ENCODE results near the gene TBC1D22B. TPM values are rescaled to one million over a fixed set of nuclear protein-coding genes. Genes with fewer than 3 reads are reported as not detected.

Gene TBC1D22B
- total and polyA plus RNA-seq, 9 of the 15 experiments (the other 6 are each of a cell fraction or from before 2014, with no cell fraction given), result 4.8 to 24.2 (median 13.5) TPM

DNA sequence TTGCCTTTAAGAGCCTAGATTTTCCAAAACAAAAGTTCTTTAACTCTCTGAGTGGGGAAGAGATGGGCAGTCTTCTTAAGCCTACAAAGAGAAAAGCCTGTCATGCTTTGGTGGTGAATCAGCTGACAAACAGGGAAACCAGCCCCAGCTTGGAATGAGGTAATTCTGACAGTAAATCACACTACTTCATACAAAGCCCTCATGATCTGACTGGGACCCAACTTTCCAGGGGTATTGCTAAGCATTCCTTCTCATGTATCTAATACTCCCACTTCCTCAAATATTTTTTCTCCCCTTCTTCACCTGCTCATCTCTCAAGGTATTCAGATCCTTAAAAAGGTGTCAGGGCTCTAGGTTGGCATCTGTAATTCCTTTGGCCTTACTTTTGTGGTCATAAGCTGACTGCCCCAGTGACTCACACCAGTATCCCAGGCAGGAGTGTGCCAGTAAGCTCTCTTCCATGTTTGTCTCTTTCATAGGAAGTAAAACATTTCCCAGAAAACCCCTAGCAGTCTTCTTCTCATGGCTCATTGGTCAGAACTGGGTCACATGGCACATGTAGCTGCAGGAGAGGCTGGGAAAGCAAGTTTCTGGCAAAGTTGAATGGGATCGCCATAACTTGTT is 15.0 kb upstream of the TBC1D22B start (continued):
- TF ChIP-seq, protein P1, sequence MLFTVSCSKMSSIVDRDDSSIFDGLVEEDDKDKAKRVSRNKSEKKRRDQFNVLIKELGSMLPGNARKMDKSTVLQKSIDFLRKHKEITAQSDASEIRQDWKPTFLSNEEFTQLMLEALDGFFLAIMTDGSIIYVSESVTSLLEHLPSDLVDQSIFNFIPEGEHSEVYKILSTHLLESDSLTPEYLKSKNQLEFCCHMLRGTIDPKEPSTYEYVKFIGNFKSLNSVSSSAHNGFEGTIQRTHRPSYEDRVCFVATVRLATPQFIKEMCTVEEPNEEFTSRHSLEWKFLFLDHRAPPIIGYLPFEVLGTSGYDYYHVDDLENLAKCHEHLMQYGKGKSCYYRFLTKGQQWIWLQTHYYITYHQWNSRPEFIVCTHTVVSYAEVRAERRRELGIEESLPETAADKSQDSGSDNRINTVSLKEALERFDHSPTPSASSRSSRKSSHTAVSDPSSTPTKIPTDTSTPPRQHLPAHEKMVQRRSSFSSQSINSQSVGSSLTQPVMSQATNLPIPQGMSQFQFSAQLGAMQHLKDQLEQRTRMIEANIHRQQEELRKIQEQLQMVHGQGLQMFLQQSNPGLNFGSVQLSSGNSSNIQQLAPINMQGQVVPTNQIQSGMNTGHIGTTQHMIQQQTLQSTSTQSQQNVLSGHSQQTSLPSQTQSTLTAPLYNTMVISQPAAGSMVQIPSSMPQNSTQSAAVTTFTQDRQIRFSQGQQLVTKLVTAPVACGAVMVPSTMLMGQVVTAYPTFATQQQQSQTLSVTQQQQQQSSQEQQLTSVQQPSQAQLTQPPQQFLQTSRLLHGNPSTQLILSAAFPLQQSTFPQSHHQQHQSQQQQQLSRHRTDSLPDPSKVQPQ (CRISPR knock-in tag; IDR thresholded peaks at IDR 0.05; ENCODE audit: borderline replicate concordance), result 0 out of 2 replicates have a peak, but pooled peaks have one; percentile 23
- TF ChIP-seq PPARD (CRISPR knock-in tag; IDR thresholded peaks at IDR 0.05), result no peak
- peak; percentile 46 for TF ChIP-seq BRD9 (IDR thresholded peaks at IDR 0.05; ENCODE audit: low read depth, partially characterized antibody)
- TF ChIP-seq, protein P2, sequence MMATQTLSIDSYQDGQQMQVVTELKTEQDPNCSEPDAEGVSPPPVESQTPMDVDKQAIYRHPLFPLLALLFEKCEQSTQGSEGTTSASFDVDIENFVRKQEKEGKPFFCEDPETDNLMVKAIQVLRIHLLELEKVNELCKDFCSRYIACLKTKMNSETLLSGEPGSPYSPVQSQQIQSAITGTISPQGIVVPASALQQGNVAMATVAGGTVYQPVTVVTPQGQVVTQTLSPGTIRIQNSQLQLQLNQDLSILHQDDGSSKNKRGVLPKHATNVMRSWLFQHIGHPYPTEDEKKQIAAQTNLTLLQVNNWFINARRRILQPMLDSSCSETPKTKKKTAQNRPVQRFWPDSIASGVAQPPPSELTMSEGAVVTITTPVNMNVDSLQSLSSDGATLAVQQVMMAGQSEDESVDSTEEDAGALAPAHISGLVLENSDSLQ (IDR thresholded peaks at IDR 0.05), result peak; percentile 89
- TF ChIP-seq, protein P3, sequence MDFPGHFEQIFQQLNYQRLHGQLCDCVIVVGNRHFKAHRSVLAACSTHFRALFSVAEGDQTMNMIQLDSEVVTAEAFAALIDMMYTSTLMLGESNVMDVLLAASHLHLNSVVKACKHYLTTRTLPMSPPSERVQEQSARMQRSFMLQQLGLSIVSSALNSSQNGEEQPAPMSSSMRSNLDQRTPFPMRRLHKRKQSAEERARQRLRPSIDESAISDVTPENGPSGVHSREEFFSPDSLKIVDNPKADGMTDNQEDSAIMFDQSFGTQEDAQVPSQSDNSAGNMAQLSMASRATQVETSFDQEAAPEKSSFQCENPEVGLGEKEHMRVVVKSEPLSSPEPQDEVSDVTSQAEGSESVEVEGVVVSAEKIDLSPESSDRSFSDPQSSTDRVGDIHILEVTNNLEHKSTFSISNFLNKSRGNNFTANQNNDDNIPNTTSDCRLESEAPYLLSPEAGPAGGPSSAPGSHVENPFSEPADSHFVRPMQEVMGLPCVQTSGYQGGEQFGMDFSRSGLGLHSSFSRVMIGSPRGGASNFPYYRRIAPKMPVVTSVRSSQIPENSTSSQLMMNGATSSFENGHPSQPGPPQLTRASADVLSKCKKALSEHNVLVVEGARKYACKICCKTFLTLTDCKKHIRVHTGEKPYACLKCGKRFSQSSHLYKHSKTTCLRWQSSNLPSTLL (IDR thresholded peaks at IDR 0.05), result no peak
- 0 out of 2 replicates have a peak, but pooled peaks have one; percentile 22 for TF ChIP-seq CXXC5 (CRISPR knock-in tag; IDR thresholded peaks at IDR 0.05)
- TF ChIP-seq ARID1B (IDR thresholded peaks at IDR 0.05), result peak; percentile 62
- TF ChIP-seq, protein P4, sequence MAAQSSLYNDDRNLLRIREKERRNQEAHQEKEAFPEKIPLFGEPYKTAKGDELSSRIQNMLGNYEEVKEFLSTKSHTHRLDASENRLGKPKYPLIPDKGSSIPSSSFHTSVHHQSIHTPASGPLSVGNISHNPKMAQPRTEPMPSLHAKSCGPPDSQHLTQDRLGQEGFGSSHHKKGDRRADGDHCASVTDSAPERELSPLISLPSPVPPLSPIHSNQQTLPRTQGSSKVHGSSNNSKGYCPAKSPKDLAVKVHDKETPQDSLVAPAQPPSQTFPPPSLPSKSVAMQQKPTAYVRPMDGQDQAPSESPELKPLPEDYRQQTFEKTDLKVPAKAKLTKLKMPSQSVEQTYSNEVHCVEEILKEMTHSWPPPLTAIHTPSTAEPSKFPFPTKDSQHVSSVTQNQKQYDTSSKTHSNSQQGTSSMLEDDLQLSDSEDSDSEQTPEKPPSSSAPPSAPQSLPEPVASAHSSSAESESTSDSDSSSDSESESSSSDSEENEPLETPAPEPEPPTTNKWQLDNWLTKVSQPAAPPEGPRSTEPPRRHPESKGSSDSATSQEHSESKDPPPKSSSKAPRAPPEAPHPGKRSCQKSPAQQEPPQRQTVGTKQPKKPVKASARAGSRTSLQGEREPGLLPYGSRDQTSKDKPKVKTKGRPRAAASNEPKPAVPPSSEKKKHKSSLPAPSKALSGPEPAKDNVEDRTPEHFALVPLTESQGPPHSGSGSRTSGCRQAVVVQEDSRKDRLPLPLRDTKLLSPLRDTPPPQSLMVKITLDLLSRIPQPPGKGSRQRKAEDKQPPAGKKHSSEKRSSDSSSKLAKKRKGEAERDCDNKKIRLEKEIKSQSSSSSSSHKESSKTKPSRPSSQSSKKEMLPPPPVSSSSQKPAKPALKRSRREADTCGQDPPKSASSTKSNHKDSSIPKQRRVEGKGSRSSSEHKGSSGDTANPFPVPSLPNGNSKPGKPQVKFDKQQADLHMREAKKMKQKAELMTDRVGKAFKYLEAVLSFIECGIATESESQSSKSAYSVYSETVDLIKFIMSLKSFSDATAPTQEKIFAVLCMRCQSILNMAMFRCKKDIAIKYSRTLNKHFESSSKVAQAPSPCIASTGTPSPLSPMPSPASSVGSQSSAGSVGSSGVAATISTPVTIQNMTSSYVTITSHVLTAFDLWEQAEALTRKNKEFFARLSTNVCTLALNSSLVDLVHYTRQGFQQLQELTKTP (IDR thresholded peaks at IDR 0.05; ENCODE audit: low read depth in 1 of 2, partially characterized antibody in 2 of 2), result peak in 1 of 2 experiments; percentile 81
- TF ChIP-seq NFYB (IDR thresholded peaks at IDR 0.05; ENCODE audit: extremely low read depth, insufficient read length), result peak; percentile 48
- no peak for TF ChIP-seq ZNF146 (CRISPR knock-in tag; IDR thresholded peaks at IDR 0.05; ENCODE audit: unreplicated experiment)
- TF ChIP-seq MAFK (IDR thresholded peaks at IDR 0.05; ENCODE audit: low read length), result peak; percentile 4; the same call in 1 of the 2 replicates
- TF ChIP-seq SREBF1 (IDR thresholded peaks at IDR 0.05; ENCODE audit: borderline replicate concordance, low read depth, low read length), result no peak
- peak; percentile 68; the same call in 1 of the 2 replicates for TF ChIP-seq GTF2E2 (tag; IDR thresholded peaks at IDR 0.05)
- 0 out of 2 replicates have a peak, but pooled peaks have one; percentile 7 for TF ChIP-seq C11orf30 (IDR thresholded peaks at IDR 0.05; ENCODE audit: low read depth)
- TF ChIP-seq ZNF134 (CRISPR knock-in tag; conservative IDR thresholded peaks at IDR 0.05), result 0 out of 2 replicates have a peak, but pooled peaks have one; percentile 19
